HCT116 (cell line): ENCODE data around the gene STARD3.

ENCODE experiments used
- CTCF ChIP-seq, 3 experiments: fragments of 200-600 bp in 1 of 3; sonication (generic) in 1 of 3; IDR thresholded peaks in 2 of 3; conservative IDR thresholded peaks in 1 of 3; 2 replicates each; pipeline ENCODE4 v1.5.1; 2012 to 2017; ENCODE audit warnings: low read depth in 2 of 3, low read length in 2 of 3, antibody characterized with exemption in 1 of 3, borderline replicate concordance in 1 of 3, control low read depth in 1 of 3, mild to moderate bottlenecking in 1 of 3, mixed read lengths in 1 of 3, mixed run types in 1 of 3, moderate library complexity in 1 of 3; ENCODE audit not compliant: insufficient read depth in 1 of 3
- ELF1 ChIP-seq: IDR thresholded peaks from 2 replicates; pipeline ENCODE4 v1.6.1; 2012; ENCODE audit warnings: low read depth, borderline replicate concordance
- EZH2 ChIP-seq: fragments of 200-600 bp; sonication (generic); IDR thresholded peaks from 2 replicates; pipeline ENCODE4 v1.6.1; 2017; ENCODE audit warnings: antibody characterized with exemption, mixed run types
- EZH2phosphoT487 ChIP-seq: fragments of 200-600 bp; IDR thresholded peaks from 2 replicates; pipeline ENCODE4 v1.6.1; 2018; ENCODE audit warnings: antibody characterized with exemption, borderline replicate concordance
- JUND ChIP-seq: IDR thresholded peaks from 2 replicates; pipeline ENCODE4 v1.6.1; 2012
- MAX ChIP-seq: IDR thresholded peaks from 2 replicates; pipeline ENCODE4 v1.6.1; 2012
- POLR2A ChIP-seq: IDR thresholded peaks from 2 replicates; pipeline ENCODE4 v1.7.0; 2011; ENCODE audit warnings: borderline replicate concordance; ENCODE audit not compliant: insufficient read depth, insufficient read length; ENCODE audit errors: extremely low read depth
- POLR2AphosphoS5 ChIP-seq: IDR thresholded peaks from 2 replicates; pipeline ENCODE4 v1.6.1; 2011; ENCODE audit warnings: mild to moderate bottlenecking, low read depth, low read length, moderate library complexity
- RAD21 ChIP-seq: IDR thresholded peaks from 2 replicates; pipeline ENCODE4 v1.6.1; 2012; ENCODE audit warnings: low read depth, mild to moderate bottlenecking
- REST ChIP-seq: IDR thresholded peaks from 2 replicates; pipeline ENCODE4 v1.6.1; 2012; ENCODE audit warnings: low read depth
- TCF7L2 ChIP-seq: IDR thresholded peaks from 2 replicates; pipeline ENCODE4 v1.7.0; 2011; ENCODE audit warnings: borderline replicate concordance, inconsistent platforms; ENCODE audit not compliant: insufficient read depth, insufficient read length; ENCODE audit errors: extremely low read depth
- YY1 ChIP-seq: IDR thresholded peaks from 2 replicates; pipeline ENCODE4 v1.6.1; 2011; ENCODE audit warnings: low read length, low read depth, moderate library complexity, mild to moderate bottlenecking; ENCODE audit not compliant: insufficient replicate concordance; ENCODE audit errors: extremely low read depth
- ZBTB33 ChIP-seq: IDR thresholded peaks from 2 replicates; pipeline ENCODE4 v1.6.1; 2011; ENCODE audit warnings: mild to moderate bottlenecking, low read length, moderate library complexity; ENCODE audit not compliant: insufficient replicate concordance; ENCODE audit errors: extremely low read depth
- ZNF274 ChIP-seq: fragments of 200-500 bp; sonication (Bioruptor generic); IDR thresholded peaks from 2 replicates; pipeline ENCODE4 v1.6.1; 2014; ENCODE audit warnings: mild to moderate bottlenecking, low read depth, low read length, inconsistent platforms

GRCh38 chr17:39650121-39650579, 13.2 kb downstream of the STARD3 start:
- no peak for TF ChIP-seq POLR2AphosphoS5
- no peak for TF ChIP-seq EZH2
- TF ChIP-seq MAX, result peak; percentile 98
- TF ChIP-seq POLR2A, result no peak
- no peak for TF ChIP-seq CTCF (IDR thresholded peaks at IDR 0.05 in 2 of 3, conservative IDR thresholded peaks at IDR 0.05 in 1 of 3; ENCODE audit: borderline replicate concordance in 1 of 3, insufficient read depth in 1 of 3, low read depth in 2 of 3, low read length in 2 of 3)
- no peak for TF ChIP-seq REST
- TF ChIP-seq RAD21, result no peak
- TF ChIP-seq ZNF274, result no peak
- TF ChIP-seq YY1, result no peak
- TF ChIP-seq EZH2phosphoT487, result no peak
- no peak for TF ChIP-seq ZBTB33
- TF ChIP-seq JUND, result peak; percentile 72
- TF ChIP-seq TCF7L2, result no peak
- no peak for TF ChIP-seq ELF1
